ENCODE data around the gene RDH5.
A peak's percentile ranks its signal among the peaks of the same experiment; 100 is the strongest.

The RDH5 gene

GRCh38 chr12:55720071-55720564 is at the start of gene RDH5:
Gene RDH5 (plus strand): TSS chr12:55720393. CDS start chr12:55721185, 792 bp downstream.
- DNase-seq, result no peak

GRCh38 chr12:55671746-55672145 is 48.4 kb upstream of the RDH5 start:
- no peak for DNase-seq

- DNase-seq, result no peak
Observed at GRCh38 chr12:55673638-55674037, 46.6 kb upstream of the RDH5 start.

- DNase-seq, result no peak
Observed at GRCh38 chr12:55675666-55676065, 44.5 kb upstream of the RDH5 start.

- DNase-seq, result no peak
Observed at GRCh38 chr12:55676707-55677106, 43.5 kb upstream of the RDH5 start.

- no peak for DNase-seq
Observed at GRCh38 chr12:55679691-55680090, 40.5 kb upstream of the RDH5 start.

GRCh38 chr12:55681142-55682077 is 38.8 kb upstream of the RDH5 start:
- DNase-seq, result no peak

- no peak for DNase-seq
Observed at GRCh38 chr12:55682087-55682796, 38.0 kb upstream of the RDH5 start.

GRCh38 chr12:55683676-55684075 is 36.5 kb upstream of the RDH5 start:
- DNase-seq, result no peak

- DNase-seq, result no peak
Observed at GRCh38 chr12:55684761-55685370, 35.3 kb upstream of the RDH5 start.

- no peak for DNase-seq
Observed at GRCh38 chr12:55685671-55686070, 34.5 kb upstream of the RDH5 start.

GRCh38 chr12:55686366-55687010 is 33.7 kb upstream of the RDH5 start:
- no peak for DNase-seq

- DNase-seq, result peak; percentile 54
Observed at GRCh38 chr12:55687746-55688145, 32.4 kb upstream of the RDH5 start.

GRCh38 chr12:55688716-55689655 is 31.2 kb upstream of the RDH5 start:
- DNase-seq, result no peak

GRCh38 chr12:55692631-55693322 is 27.4 kb upstream of the RDH5 start:
- no peak for DNase-seq

GRCh38 chr12:55693323-55694187 is 26.6 kb upstream of the RDH5 start:
- DNase-seq, result no peak

- DNase-seq, result no peak
Observed at GRCh38 chr12:55694188-55694515, 26.0 kb upstream of the RDH5 start.

- DNase-seq, result no peak
Observed at GRCh38 chr12:55694651-55695050, 25.5 kb upstream of the RDH5 start.

- DNase-seq, result no peak
Observed at GRCh38 chr12:55695349-55695748, 24.8 kb upstream of the RDH5 start.

- DNase-seq, result no peak
Observed at GRCh38 chr12:55696141-55696540, 24.1 kb upstream of the RDH5 start.

Measured in activated CD4-positive, alpha-beta T cell treated with anti-CD3 and anti-CD28 coated beads for 48 hours (primary cell).